PFSK-1 (cell line): ENCODE measurements around the gene CCNYL1.

Source experiments
- POLR2AphosphoS5 ChIP-seq: IDR thresholded peaks from 2 replicates; pipeline ENCODE4 v1.6.1; 2012; ENCODE audit warnings: low read depth, mild to moderate bottlenecking, control low read depth, low read length, moderate library complexity
- SIN3A ChIP-seq: IDR thresholded peaks from 2 replicates; pipeline ENCODE4 v1.6.1; 2012; ENCODE audit warnings: mild to moderate bottlenecking, low read length, moderate library complexity, borderline replicate concordance; ENCODE audit not compliant: insufficient read depth

DNA sequence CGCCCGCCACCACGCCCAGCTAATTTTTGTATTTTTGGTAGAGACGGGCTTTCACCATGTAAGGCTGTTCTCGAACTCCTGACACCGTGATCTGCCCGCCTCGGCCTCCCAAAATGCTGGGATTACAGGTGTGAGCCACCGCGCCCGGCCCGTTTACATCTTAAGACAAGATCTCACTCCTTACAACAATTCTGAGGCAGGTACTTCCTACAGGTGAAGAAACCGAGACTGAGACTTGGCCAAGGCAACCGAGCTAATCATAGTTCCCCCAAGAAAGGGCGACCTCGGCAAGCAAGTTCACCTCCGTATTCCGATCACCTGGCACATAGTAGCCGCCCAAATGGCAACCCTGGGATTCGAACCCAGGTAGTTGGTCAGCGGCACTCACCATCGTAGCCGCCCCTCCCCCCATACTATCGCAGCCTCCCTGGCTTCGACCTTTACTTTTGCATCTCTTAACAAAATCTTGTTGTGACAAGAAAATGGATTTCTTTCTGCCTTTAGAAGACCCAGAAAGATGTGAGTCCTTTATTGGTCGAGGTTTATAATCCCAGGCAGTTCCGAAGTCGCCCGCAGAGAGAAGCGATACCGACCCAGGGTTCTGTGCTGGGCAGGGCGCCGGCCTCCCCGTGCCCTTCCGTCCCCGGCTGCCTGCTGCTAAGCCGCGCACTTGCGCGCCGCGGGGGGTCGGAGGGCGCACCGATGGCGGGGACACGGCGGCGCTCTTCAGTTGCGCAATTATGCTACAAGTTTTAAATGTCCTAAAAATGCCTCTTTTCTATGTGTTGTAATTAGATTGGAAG lies 59.4 kb downstream of the CCNYL1 start:
- TF ChIP-seq SIN3A (no peak), POLR2AphosphoS5 (no peak)
